SU-DHL-6 (cell line): ENCODE data around the gene MDM1.

Experiments used
- H2AFZ ChIP-seq: fragments of 200-600 bp; sonication (generic); 2 replicates; pipeline ENCODE4 v1.6.1; 2014; ENCODE audit warnings: low read depth, mild to moderate bottlenecking, moderate library complexity, mixed read lengths, antibody characterized with exemption, low read length; ENCODE audit not compliant: severe bottlenecking
- H3F3A ChIP-seq: fragments of 200-600 bp; shearing (Covaris generic); 2 replicates; pipeline ENCODE4 v1.6.0; 2016; ENCODE audit warnings: antibody characterized with exemption, mild to moderate bottlenecking; ENCODE audit not compliant: insufficient read depth
- H3K27ac ChIP-seq: fragments of 200-600 bp; sonication (generic); 2 replicates; pipeline ENCODE4 v1.5.1; 2016; ENCODE audit warnings: low read depth, mild to moderate bottlenecking, low read length, moderate library complexity, mixed read lengths
- H3K27me3 ChIP-seq: fragments of 200-600 bp; sonication (generic), shearing (Covaris generic); 2 replicates; pipeline ENCODE4 v1.6.0; 2014; ENCODE audit warnings: mild to moderate bottlenecking, low read length
- H3K36me3 ChIP-seq: fragments of 200-600 bp; sonication (generic); 2 replicates; pipeline ENCODE4 v1.6.1; 2014; ENCODE audit warnings: mild to moderate bottlenecking, low read length, mixed read lengths
- H3K4me2 ChIP-seq: fragments of 300-600, 200-600 bp; shearing (Covaris generic), sonication (generic); 2 replicates; pipeline ENCODE4 v1.6.0; 2014; ENCODE audit warnings: low read length, low read depth, mild to moderate bottlenecking; ENCODE audit not compliant: poor library complexity, severe bottlenecking
- H3K4me3 ChIP-seq: fragments of 200-600 bp; sonication (generic); 2 replicates; pipeline ENCODE4 v1.5.1; 2014; ENCODE audit warnings: antibody characterized with exemption, low read length, mild to moderate bottlenecking, mixed read lengths; ENCODE audit not compliant: insufficient read depth, poor library complexity, severe bottlenecking
- H3K79me2 ChIP-seq: fragments of 200-600 bp; sonication (generic); 2 replicates; pipeline ENCODE4 v1.6.1; 2014; ENCODE audit warnings: mild to moderate bottlenecking, low read length, moderate library complexity; ENCODE audit not compliant: insufficient read depth
- H3K9ac ChIP-seq: fragments of 200-600 bp; sonication (generic); 2 replicates; pipeline ENCODE4 v1.7.0; 2014; ENCODE audit warnings: mild to moderate bottlenecking, low read length
- H3K9me2 ChIP-seq: fragments of 200-600 bp; sonication (generic); replicated peaks from 2 replicates; pipeline ENCODE4 v1.6.1; 2014; ENCODE audit warnings: low read length; ENCODE audit not compliant: insufficient read depth
- H3K9me3 ChIP-seq: fragments of 200-600 bp; sonication (generic); 2 replicates; pipeline ENCODE4 v1.6.1; 2014; ENCODE audit warnings: low read length, mixed read lengths; ENCODE audit not compliant: insufficient read depth
- H4K20me1 ChIP-seq: fragments of 200-600 bp; sonication (generic); 2 replicates; pipeline ENCODE4 v1.6.1; 2014; ENCODE audit warnings: low read depth, mild to moderate bottlenecking, antibody characterized with exemption, low read length, moderate library complexity, mixed read lengths
- EZH2phosphoT487 ChIP-seq: fragments of 200-600 bp; sonication (generic), shearing (Covaris generic); conservative IDR thresholded peaks from 2 replicates; pipeline ENCODE4 v1.6.1; 2018; ENCODE audit warnings: mild to moderate bottlenecking, antibody characterized with exemption, low read length, moderate library complexity, mixed read lengths
- TF ChIP-seq, protein P1 (sequence below): fragments of 200-600 bp; sonication (generic); IDR thresholded peaks from one replicate; pipeline ENCODE4 v1.5.1; 2017; ENCODE audit warnings: antibody characterized with exemption, mild to moderate bottlenecking, low read length, moderate library complexity; ENCODE audit not compliant: insufficient read depth, poor library complexity, severe bottlenecking

Gene MDM1

DNA sequence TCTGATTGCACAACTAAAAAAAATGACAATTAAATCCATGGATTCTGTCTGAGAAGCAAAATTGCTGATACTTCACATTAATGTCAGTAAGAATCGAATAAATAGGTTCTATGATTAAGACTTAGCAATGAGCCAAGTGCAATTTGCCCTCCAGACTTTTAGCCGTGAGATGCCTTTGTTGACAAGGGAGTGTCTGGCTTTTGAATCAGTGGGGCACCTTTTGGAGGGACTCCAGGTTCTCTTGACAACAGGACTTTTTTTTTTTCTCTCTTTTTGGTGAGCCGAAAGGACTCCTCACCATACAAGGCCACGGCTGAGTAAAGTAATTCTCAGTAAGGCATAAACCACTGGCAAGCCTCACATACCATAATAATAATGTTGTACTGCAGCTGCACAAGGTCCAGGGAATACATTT lies 4.7 kb upstream of the MDM1 start:
- no peaks in the 10 kb centered on the region for H4K20me1 ChIP-seq
- H3K9me2 ChIP-seq: no peaks in the 10 kb centered on the region
- no peaks in the 10 kb centered on the region for H3K9me3 ChIP-seq
- H3K9ac ChIP-seq: no peak overlapping the region
- no peaks in the 10 kb centered on the region for H3K27me3 ChIP-seq
- H2AFZ ChIP-seq: no peak overlapping the region
- no peak for TF ChIP-seq EZH2phosphoT487
- TF ChIP-seq, protein P1, sequence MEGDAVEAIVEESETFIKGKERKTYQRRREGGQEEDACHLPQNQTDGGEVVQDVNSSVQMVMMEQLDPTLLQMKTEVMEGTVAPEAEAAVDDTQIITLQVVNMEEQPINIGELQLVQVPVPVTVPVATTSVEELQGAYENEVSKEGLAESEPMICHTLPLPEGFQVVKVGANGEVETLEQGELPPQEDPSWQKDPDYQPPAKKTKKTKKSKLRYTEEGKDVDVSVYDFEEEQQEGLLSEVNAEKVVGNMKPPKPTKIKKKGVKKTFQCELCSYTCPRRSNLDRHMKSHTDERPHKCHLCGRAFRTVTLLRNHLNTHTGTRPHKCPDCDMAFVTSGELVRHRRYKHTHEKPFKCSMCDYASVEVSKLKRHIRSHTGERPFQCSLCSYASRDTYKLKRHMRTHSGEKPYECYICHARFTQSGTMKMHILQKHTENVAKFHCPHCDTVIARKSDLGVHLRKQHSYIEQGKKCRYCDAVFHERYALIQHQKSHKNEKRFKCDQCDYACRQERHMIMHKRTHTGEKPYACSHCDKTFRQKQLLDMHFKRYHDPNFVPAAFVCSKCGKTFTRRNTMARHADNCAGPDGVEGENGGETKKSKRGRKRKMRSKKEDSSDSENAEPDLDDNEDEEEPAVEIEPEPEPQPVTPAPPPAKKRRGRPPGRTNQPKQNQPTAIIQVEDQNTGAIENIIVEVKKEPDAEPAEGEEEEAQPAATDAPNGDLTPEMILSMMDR: no peak
- H3K4me3 ChIP-seq: no peak overlapping the region
- no peaks in the 10 kb centered on the region for H3F3A ChIP-seq
- H3K79me2 ChIP-seq: 0 out of 2 replicates have a peak, but pooled peaks cover under 1% of the 10 kb centered on the region
- H3K4me2 ChIP-seq: no peak overlapping the region
- H3K27ac ChIP-seq: no peak overlapping the region
- H3K36me3 ChIP-seq: no peaks in the 10 kb centered on the region

DNA sequence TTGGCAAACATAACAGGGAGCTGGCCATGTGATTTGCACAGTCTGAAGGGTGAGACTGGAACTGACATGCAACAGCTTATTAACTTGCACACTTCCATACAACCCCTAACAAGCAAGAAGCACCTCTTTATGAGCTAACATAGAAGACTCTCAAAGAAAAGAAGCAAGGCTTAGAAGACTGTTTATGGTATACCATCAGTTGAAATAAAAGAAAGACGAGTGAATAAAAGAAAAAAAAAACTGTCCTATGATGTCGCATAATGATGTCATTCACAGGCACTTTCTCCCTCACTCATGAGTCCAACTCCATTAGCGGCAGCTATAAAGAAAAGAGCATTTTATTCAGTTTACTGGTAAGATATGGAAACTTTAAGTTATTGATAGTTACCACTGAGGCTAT lies 3.3 kb upstream of the MDM1 start:
- Histone ChIP-seq H3K36me3 (no peaks in the 10 kb centered on the region), H3K9me2 (no peaks in the 10 kb centered on the region), H3K27ac (no peak overlapping the region), H3K27me3 (no peaks in the 10 kb centered on the region), H2AFZ (no peak overlapping the region), H3K4me2 (no peak overlapping the region), H3K9ac (no peak overlapping the region), H3K4me3 (no peak overlapping the region), H4K20me1 (no peaks in the 10 kb centered on the region), H3K79me2 (peaks cover 14% of the 10 kb centered on the region; the same call in 1 of the 2 replicates), H3K9me3 (no peaks in the 10 kb centered on the region), H3F3A (no peaks in the 10 kb centered on the region)
- TF ChIP-seq EZH2phosphoT487: no peak
- TF ChIP-seq, protein P1: no peak

DNA sequence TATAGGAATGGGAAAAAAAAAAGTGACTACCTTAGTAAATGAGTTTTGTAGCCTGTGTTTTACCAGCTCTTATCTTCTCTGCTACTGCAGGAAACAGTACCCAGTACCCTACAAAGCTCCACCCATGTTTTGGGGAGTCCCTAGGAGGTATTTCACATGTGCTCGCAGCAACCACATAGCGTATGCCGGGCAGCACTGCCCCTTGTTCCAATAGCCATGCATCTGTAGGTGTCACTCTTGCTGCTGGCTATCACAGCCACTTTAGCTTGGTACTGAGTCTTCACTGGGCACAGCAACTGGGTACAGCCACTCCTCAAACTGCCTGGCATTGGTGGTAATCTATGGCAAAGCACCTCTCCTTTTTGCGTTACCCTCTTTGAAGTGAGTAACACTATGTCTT lies 2.0 kb upstream of the MDM1 start:
- H3K9me2 ChIP-seq: no peaks in the 10 kb centered on the region
- no peak overlapping the region for H3K4me2 ChIP-seq
- no peaks in the 10 kb centered on the region for H3K9me3 ChIP-seq
- no peak overlapping the region for H3K4me3 ChIP-seq
- H3K27ac ChIP-seq: no peak overlapping the region
- H3F3A ChIP-seq: no peaks in the 10 kb centered on the region
- no peak overlapping the region for H3K9ac ChIP-seq
- H4K20me1 ChIP-seq: no peaks in the 10 kb centered on the region
- H3K36me3 ChIP-seq: no peaks in the 10 kb centered on the region
- H3K79me2 ChIP-seq: peaks cover 17% of the 10 kb centered on the region; the same call in 1 of the 2 replicates
- no peaks in the 10 kb centered on the region for H3K27me3 ChIP-seq
- TF ChIP-seq EZH2phosphoT487: no peak
- TF ChIP-seq, protein P1: no peak
- peak overlapping the region; percentile 55 for H2AFZ ChIP-seq
